ENCODE data around the gene ST6GALNAC4. TPM values are rescaled to one million over a fixed set of nuclear protein-coding genes. Genes with fewer than 3 reads are reported as not detected.

ST6GALNAC4 gene
- polyA plus RNA-seq, 1 donor (not counting 4 experiments of a cell fraction or from before 2014, with no cell fraction given) = 5.8 TPM

DNA sequence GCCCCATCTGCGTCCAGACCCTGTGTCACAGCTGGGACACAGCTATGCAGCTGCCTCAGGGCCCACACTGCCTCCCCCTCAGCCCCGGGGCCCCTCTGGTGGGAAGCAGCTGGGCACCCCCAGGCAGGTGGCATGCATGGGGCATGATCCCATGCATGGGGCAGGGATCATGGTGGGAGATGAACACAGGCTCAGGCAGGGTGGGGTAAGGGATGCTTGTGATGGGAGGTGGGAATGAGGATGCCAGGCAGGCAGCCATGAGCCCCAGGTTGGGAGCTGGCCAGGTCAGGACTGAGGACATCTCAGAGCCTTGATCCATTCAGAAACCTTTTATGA, 44.3 kb upstream of the ST6GALNAC4 start:
- dilution Hi-C loops (cut with MboI; ENCODE audit: extremely low pct_ligation_motif_present, low sequenced_read_pairs) = no loop called here

DNA sequence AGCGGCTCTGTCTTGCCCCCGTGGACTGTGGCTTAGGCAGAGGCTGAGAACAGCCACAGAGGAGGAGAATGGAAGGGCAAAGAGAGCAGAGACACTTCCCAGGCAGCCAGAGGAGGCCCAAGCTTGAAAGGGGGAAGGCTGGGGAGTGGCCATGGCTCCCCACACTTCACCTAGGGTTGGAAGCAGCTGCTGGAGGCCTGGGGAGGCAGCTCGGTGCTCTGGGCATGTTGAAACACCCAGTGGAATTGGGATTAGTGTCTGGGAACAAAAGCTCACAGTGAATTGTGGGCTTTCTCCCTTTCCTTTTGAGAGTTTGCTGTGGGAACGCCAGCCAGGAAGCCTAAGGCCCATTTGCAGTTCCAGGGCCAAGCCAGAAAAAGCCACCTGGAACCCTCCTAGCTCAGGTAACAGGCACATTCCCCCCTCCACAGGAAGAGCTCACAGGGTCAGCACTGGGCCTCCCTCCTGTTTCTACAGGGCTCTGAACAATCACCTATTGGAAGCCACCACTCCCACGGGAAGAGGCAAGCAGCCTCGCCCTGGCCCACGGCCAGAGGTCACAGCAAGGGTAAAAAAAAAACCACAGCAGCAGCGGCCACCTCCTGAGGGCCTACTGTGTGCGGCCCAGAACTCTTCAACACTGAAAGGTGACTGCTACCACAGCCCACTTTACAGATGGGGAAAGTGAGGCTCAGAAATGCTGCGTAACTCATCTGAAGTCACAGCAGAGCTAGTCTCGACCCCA, 43.7 kb upstream of the ST6GALNAC4 start:
- Histone ChIP-seq H3K36me3 (ENCODE audit: control insufficient read depth in 2 of 2, extremely low read depth in 1 of 2, insufficient read depth in 2 of 2, low read length in 2 of 2) (peaks cover 0 to 3% of the 10 kb centered on the region in 2 experiments), H3K79me2 (ENCODE audit: control insufficient read depth, insufficient read depth, low read length) (no peaks in the 10 kb centered on the region), H3K27ac (ENCODE audit: control insufficient read depth, insufficient read depth, low read length) (peak overlapping the region; percentile 44), H3K9ac (ENCODE audit: control insufficient read depth, extremely low read depth, insufficient read depth, low read length) (peak overlapping the region; percentile 10), H3K27me3 (ENCODE audit: control insufficient read depth, extremely low read depth, insufficient read depth, low read length) (no peaks in the 10 kb centered on the region), H3K4me2 (ENCODE audit: control insufficient read depth, extremely low read depth, insufficient read depth, low read depth, low read length) (peak overlapping the region; percentile 22), H3K4me3 (ENCODE audit: control insufficient read depth in 2 of 3, extremely low read depth in 1 of 3, insufficient read depth in 2 of 3, low read depth in 1 of 3, low read length in 3 of 3) (peak overlapping the region in 1 of 3 experiments; percentile 1), H2AFZ (ENCODE audit: control insufficient read depth, low read length) (peak overlapping the region; percentile 72), H3K4me1 (ENCODE audit: control insufficient read depth, extremely low read depth, insufficient read depth, low read length) (peaks cover 25% of the 10 kb centered on the region), H4K20me1 (ENCODE audit: control insufficient read depth, extremely low read depth, insufficient read depth, low read length) (no peaks in the 10 kb centered on the region), H3K9me3 (ENCODE audit: control insufficient read depth, low read depth, low read length) (no peaks in the 10 kb centered on the region), H3K9me1 (ENCODE audit: control insufficient read depth, extremely low read depth, insufficient read depth, low read length) (no peaks in the 10 kb centered on the region)
- no peak for DNase-seq (ENCODE audit: low read depth, low spot score)
- TF ChIP-seq CTCF (optimal IDR thresholded peaks at IDR 0.05 in 1 of 3, IDR thresholded peaks at IDR 0.05 in 1 of 3, conservative IDR thresholded peaks at IDR 0.05 in 1 of 3; ENCODE audit: extremely low read depth in 1 of 3, insufficient read depth in 2 of 3, low read length in 3 of 3) = no peak
- TF ChIP-seq EZH2 (IDR thresholded peaks at IDR 0.05; ENCODE audit: low read length) = no peak
- peak; percentile 17 for FAIRE-seq
- dilution Hi-C loops (cut with MboI; ENCODE audit: extremely low pct_ligation_motif_present, low sequenced_read_pairs) = no loop called here

More for the DNA sequence above, 44.3 kb upstream of the ST6GALNAC4 start:
- TF ChIP-seq CTCF (optimal IDR thresholded peaks at IDR 0.05 in 1 of 3, IDR thresholded peaks at IDR 0.05 in 1 of 3, conservative IDR thresholded peaks at IDR 0.05 in 1 of 3; ENCODE audit: extremely low read depth in 1 of 3, insufficient read depth in 2 of 3, low read length in 3 of 3) (no peak), EZH2 (IDR thresholded peaks at IDR 0.05; ENCODE audit: low read length) (no peak)
- Histone ChIP-seq H4K20me1 (ENCODE audit: control insufficient read depth, extremely low read depth, insufficient read depth, low read length) (no peaks in the 10 kb centered on the region), H3K79me2 (ENCODE audit: control insufficient read depth, insufficient read depth, low read length) (no peaks in the 10 kb centered on the region), H3K4me3 (ENCODE audit: control insufficient read depth in 2 of 3, extremely low read depth in 1 of 3, insufficient read depth in 2 of 3, low read depth in 1 of 3, low read length in 3 of 3) (no peak overlapping the region), H3K9me3 (ENCODE audit: control insufficient read depth, low read depth, low read length) (no peaks in the 10 kb centered on the region), H3K36me3 (ENCODE audit: control insufficient read depth in 2 of 2, extremely low read depth in 1 of 2, insufficient read depth in 2 of 2, low read length in 2 of 2) (peaks cover 0 to 3% of the 10 kb centered on the region in 2 experiments), H3K9ac (ENCODE audit: control insufficient read depth, extremely low read depth, insufficient read depth, low read length) (no peak overlapping the region), H3K27me3 (ENCODE audit: control insufficient read depth, extremely low read depth, insufficient read depth, low read length) (no peaks in the 10 kb centered on the region), H3K4me1 (ENCODE audit: control insufficient read depth, extremely low read depth, insufficient read depth, low read length) (peaks cover 27% of the 10 kb centered on the region), H3K27ac (ENCODE audit: control insufficient read depth, insufficient read depth, low read length) (peak overlapping the region; percentile 44), H3K4me2 (ENCODE audit: control insufficient read depth, extremely low read depth, insufficient read depth, low read depth, low read length) (no peak overlapping the region), H3K9me1 (ENCODE audit: control insufficient read depth, extremely low read depth, insufficient read depth, low read length) (no peaks in the 10 kb centered on the region), H2AFZ (ENCODE audit: control insufficient read depth, low read length) (no peak overlapping the region)
- DNase-seq (ENCODE audit: low read depth, low spot score) (no peak), FAIRE-seq (no peak)
